ENCODE data around the gene DNAH10.

DNAH10 gene

GRCh38 chr12:123798518-123798917 lies 36.4 kb downstream of the DNAH10 start:
- DNase-seq (ENCODE audit: low spot score) = no peak

- DNase-seq (ENCODE audit: low spot score) = no peak
Measured at GRCh38 chr12:123799227-123799626, 37.1 kb downstream of the DNAH10 start.

GRCh38 chr12:123801573-123802178 lies 39.6 kb downstream of the DNAH10 start:
- DNase-seq (ENCODE audit: low spot score) = no peak

GRCh38 chr12:123805173-123805572 lies 43.1 kb downstream of the DNAH10 start:
- peak; percentile 33 for DNase-seq (ENCODE audit: low spot score)

- DNase-seq (ENCODE audit: low spot score) = no peak
Measured at GRCh38 chr12:123807002-123807401, 44.9 kb downstream of the DNAH10 start.

GRCh38 chr12:123807670-123808069 lies 45.6 kb downstream of the DNAH10 start:
- no peak for DNase-seq (ENCODE audit: low spot score)

GRCh38 chr12:123808167-123808566 lies 46.1 kb downstream of the DNAH10 start:
- peak; percentile 20 for DNase-seq (ENCODE audit: low spot score)

GRCh38 chr12:123813349-123813748 lies 51.2 kb downstream of the DNAH10 start:
- DNase-seq (ENCODE audit: low spot score) = no peak

- peak; percentile 80 for DNase-seq (ENCODE audit: low spot score)
Measured at GRCh38 chr12:123815968-123816367, 53.9 kb downstream of the DNAH10 start.

GRCh38 chr12:123816896-123817537 lies 54.9 kb downstream of the DNAH10 start:
- no peak for DNase-seq (ENCODE audit: low spot score)

- no peak for DNase-seq (ENCODE audit: low spot score)
Measured at GRCh38 chr12:123822804-123823203, 60.7 kb downstream of the DNAH10 start.

GRCh38 chr12:123828120-123828519 lies 66.0 kb downstream of the DNAH10 start:
- DNase-seq (ENCODE audit: low spot score) = no peak

GRCh38 chr12:123828854-123829547 lies 66.9 kb downstream of the DNAH10 start:
- DNase-seq (ENCODE audit: low spot score) = no peak

- no peak for DNase-seq (ENCODE audit: low spot score)
Measured at GRCh38 chr12:123829561-123829960, 67.5 kb downstream of the DNAH10 start.

GRCh38 chr12:123830675-123831074 lies 68.6 kb downstream of the DNAH10 start:
- DNase-seq (ENCODE audit: low spot score) = no peak

- DNase-seq (ENCODE audit: low spot score) = no peak
Measured at GRCh38 chr12:123832052-123832451, 70.0 kb downstream of the DNAH10 start.

GRCh38 chr12:123833830-123834229 lies 71.7 kb downstream of the DNAH10 start:
- no peak for DNase-seq (ENCODE audit: low spot score)

GRCh38 chr12:123834845-123835244 lies 72.7 kb downstream of the DNAH10 start:
- no peak for DNase-seq (ENCODE audit: low spot score)

- DNase-seq (ENCODE audit: low spot score) = no peak
Measured at GRCh38 chr12:123836292-123836691, 74.2 kb downstream of the DNAH10 start.

GRCh38 chr12:123839826-123840225 lies 77.7 kb downstream of the DNAH10 start:
- no peak for DNase-seq (ENCODE audit: low spot score)

- no peak for DNase-seq (ENCODE audit: low spot score)
Measured at GRCh38 chr12:123840765-123841425, 78.8 kb downstream of the DNAH10 start.

GRCh38 chr12:123843912-123844748 lies 82.0 kb downstream of the DNAH10 start:
- no peak for DNase-seq (ENCODE audit: low spot score)
